Activated B cell treated with CpG ODN at 0.5 μM for 24 hours (primary cell): Measurements from ENCODE around the gene CAPN9. TPM values are rescaled to one million over a fixed set of nuclear protein-coding genes. Genes with fewer than 3 reads are reported as not detected.

ENCODE experiments used
- ATAC-seq: fragments of 200-7000 bp; cut with Tn5 transposase; one replicate; pipeline ENCODE4 v1.10.0; 2021; ENCODE audit warnings: low read depth, mild to moderate bottlenecking, moderate library complexity
- CTCF ChIA-PET: fragments of 350-600 bp; sonication (Branson Sonifier 250); formaldehyde crosslinking; loops from one replicate; lab custom pipeline; 2021; ENCODE audit warnings: antibody characterized with exemption; lab: Charles Lee
- POLR2A ChIA-PET: fragments of 350-600 bp; sonication (Branson Sonifier 250); formaldehyde crosslinking; loops from one replicate; lab custom pipeline; 2021; ENCODE audit warnings: antibody characterized with exemption; lab: Charles Lee
- DNase-seq: peaks from one replicate; pipeline ENCODE4 v3.0.0; 2022
- H3K27ac Mint-ChIP-seq: one replicate; pipeline ENCODE4 v1.8.0; 2020; ENCODE audit warnings: mixed read lengths
- H3K27me3 Mint-ChIP-seq: one replicate; pipeline ENCODE4 v1.8.0; 2021; ENCODE audit warnings: mixed read lengths
- H3K36me3 Mint-ChIP-seq: one replicate; pipeline ENCODE4 v1.8.0; 2021; ENCODE audit warnings: low read depth, mixed read lengths
- H3K4me1 Mint-ChIP-seq: one replicate; pipeline ENCODE4 v1.8.0; 2021; ENCODE audit warnings: mixed read lengths
- H3K4me3 Mint-ChIP-seq: one replicate; pipeline ENCODE4 v1.8.0; 2020; ENCODE audit warnings: mild to moderate bottlenecking, mixed read lengths
- H3K9me3 Mint-ChIP-seq: one replicate; pipeline ENCODE4 v1.8.0; 2020; ENCODE audit warnings: mixed read lengths
- intact Hi-C: fragments of 100-400 bp; cut with micrococcal nuclease; formaldehyde crosslinking; loops from one replicate; pipeline ENCODE4 v1.15.1; 2024
- total RNA-seq: library from RNA; stranded (reverse); gene quantifications from 2 replicates; pipeline ENCODE4 v1.2.3, GENCODE V29; 2022
- TF ChIP-seq, protein P1 (sequence below): fragments of 200-600 bp; IDR thresholded peaks from one replicate; pipeline ENCODE4 v1.8.0; 2022; ENCODE audit warnings: antibody characterized with exemption, mild to moderate bottlenecking

The CAPN9 gene
- total RNA-seq, 1 donor from 2014 or later, result not detected

DNA sequence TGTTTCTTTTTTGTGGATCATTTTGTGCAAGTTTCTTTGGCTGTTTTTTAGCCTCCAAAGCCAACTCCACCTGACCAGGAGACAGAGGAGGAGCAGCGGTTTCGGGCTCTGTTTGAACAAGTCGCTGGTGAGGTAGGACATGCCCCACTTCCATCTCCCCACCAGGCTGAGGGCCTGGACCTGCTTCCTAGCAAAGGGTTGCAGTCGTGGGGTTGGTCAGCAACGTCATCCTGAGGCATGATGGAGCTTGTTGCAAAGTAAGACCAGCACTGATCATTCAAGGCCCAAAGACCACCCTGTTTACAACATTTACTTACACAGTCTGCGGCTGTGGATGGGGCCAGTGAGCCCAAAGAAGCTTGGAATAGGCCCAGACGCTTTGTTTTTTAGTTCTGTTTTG, 40.3 kb downstream of the CAPN9 start:
- ATAC-seq, result no peak
- no peaks in the 10 kb centered on the region for H3K9me3 Mint-ChIP-seq
- TF ChIP-seq, protein P1, sequence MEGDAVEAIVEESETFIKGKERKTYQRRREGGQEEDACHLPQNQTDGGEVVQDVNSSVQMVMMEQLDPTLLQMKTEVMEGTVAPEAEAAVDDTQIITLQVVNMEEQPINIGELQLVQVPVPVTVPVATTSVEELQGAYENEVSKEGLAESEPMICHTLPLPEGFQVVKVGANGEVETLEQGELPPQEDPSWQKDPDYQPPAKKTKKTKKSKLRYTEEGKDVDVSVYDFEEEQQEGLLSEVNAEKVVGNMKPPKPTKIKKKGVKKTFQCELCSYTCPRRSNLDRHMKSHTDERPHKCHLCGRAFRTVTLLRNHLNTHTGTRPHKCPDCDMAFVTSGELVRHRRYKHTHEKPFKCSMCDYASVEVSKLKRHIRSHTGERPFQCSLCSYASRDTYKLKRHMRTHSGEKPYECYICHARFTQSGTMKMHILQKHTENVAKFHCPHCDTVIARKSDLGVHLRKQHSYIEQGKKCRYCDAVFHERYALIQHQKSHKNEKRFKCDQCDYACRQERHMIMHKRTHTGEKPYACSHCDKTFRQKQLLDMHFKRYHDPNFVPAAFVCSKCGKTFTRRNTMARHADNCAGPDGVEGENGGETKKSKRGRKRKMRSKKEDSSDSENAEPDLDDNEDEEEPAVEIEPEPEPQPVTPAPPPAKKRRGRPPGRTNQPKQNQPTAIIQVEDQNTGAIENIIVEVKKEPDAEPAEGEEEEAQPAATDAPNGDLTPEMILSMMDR, result no peak
- H3K4me1 Mint-ChIP-seq, result no peaks in the 10 kb centered on the region
- DNase-seq, result no peak
- H3K36me3 Mint-ChIP-seq, result no peaks in the 10 kb centered on the region
- H3K4me3 Mint-ChIP-seq, result no peak overlapping the region
- H3K27ac Mint-ChIP-seq, result no peak overlapping the region
- intact Hi-C loops, result no loop called here
- peaks cover 17% of the 10 kb centered on the region for H3K27me3 Mint-ChIP-seq
- ChIA-PET CTCF (no interaction called here), POLR2A (no interaction called here)

DNA sequence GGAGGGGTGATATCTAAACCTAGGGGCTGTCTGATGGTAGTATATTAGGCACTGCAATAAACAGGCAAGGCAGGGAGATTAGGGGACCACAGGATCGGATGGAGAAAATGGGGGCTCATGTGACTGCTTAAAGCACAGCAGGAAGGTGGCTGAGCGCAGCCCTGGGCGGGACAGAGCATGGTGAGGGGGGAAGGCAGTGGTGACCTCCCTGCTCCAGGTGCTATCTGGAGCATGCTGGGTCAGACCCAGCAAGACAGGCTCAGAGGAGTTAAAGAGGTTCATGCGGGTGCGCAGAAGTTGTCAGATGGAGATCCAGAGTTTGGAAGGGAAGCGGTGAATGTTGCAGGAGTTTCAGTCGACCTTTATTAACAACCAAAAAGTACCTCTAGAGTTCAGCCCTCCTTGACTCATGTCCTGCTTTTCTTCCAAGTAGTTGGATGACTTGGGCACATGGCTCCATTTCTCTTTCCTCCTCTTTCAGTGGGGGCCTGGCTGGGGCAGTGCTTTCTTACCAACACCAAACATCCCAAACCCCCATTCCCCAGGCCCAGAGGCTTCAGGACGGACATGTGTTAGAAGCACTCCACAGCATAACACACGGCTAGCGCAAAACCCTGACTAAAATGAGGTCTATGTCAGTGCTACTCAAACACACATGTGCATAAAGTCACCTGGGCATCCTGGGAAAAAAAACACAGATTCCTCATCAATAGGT, 41.5 kb downstream of the CAPN9 start:
- Mint-ChIP-seq H3K27ac (no peak overlapping the region), H3K9me3 (no peaks in the 10 kb centered on the region), H3K27me3 (peaks cover 17% of the 10 kb centered on the region), H3K36me3 (no peaks in the 10 kb centered on the region), H3K4me1 (no peaks in the 10 kb centered on the region), H3K4me3 (no peak overlapping the region)
- TF ChIP-seq, protein P1, result no peak
- intact Hi-C loops, result no loop called here
- ATAC-seq (no peak), DNase-seq (no peak)
- CTCF ChIA-PET, result no interaction called here
- POLR2A ChIA-PET, result interaction anchor here (0.6 kb wide), 1 partner anchor 143 kb away, joined by 4 read pairs; no protein-coding TSS in a partner anchor

DNA sequence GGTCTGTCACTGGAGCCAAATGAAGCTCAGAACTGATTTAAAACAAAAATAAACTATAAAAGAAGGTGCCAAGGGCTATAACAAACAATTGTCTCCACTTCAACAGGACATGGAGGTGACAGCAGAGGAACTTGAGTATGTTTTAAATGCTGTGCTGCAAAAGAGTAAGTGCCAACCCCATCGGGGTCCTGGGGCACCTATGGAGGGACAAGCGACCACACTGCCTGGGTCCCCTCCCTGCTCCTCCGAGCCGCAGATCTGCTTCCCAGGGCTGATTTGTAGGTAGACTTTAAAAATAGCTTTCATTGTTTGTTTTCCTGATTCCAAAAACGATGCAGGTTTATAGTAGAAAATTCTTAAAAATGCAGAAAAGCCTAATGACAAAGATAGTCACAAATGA, 42.8 kb downstream of the CAPN9 start:
- Mint-ChIP-seq H3K4me3 (no peak overlapping the region), H3K4me1 (no peaks in the 10 kb centered on the region), H3K27ac (no peak overlapping the region), H3K9me3 (no peaks in the 10 kb centered on the region), H3K36me3 (no peaks in the 10 kb centered on the region), H3K27me3 (peaks cover 17% of the 10 kb centered on the region)
- intact Hi-C loops, result no loop called here
- CTCF ChIA-PET, result no interaction called here
- ATAC-seq (no peak), DNase-seq (no peak)
- POLR2A ChIA-PET, result no interaction called here
- TF ChIP-seq, protein P1, result no peak

DNA sequence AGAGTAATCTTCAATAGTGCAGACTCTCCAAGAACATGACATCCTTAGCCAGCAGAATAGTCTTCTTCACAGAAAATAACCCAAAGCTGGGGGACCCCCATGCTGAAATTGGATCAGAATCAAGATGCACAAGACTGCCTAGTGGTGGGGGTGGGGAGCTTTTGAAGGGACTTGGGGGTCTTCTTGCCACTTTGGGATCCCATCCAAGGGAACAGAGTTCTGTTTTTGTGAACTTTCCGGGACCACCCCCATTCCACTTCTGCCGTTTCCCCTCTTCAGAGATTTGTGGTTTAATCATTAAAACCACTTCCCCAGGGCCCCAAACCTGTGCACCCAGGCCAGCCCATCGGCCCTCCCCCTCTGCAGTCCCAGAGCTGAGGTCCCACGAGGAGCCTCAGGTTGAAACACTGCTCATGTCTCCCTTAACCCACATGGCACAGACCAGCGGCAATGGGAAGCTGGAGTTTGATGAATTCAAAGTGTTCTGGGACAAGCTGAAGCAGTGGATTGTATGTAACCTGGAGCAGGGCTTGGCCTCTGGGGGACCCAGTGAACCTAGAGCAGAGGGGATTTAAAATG, 44.9 kb downstream of the CAPN9 start:
- Mint-ChIP-seq H3K4me1 (no peaks in the 10 kb centered on the region), H3K9me3 (no peaks in the 10 kb centered on the region), H3K27ac (no peak overlapping the region), H3K27me3 (peaks cover 16% of the 10 kb centered on the region), H3K36me3 (no peaks in the 10 kb centered on the region), H3K4me3 (no peak overlapping the region)
- intact Hi-C loops, result no loop called here
- CTCF ChIA-PET, result no interaction called here
- DNase-seq (no peak), ATAC-seq (no peak)
- TF ChIP-seq, protein P1, result no peak
- POLR2A ChIA-PET, result no interaction called here

DNA sequence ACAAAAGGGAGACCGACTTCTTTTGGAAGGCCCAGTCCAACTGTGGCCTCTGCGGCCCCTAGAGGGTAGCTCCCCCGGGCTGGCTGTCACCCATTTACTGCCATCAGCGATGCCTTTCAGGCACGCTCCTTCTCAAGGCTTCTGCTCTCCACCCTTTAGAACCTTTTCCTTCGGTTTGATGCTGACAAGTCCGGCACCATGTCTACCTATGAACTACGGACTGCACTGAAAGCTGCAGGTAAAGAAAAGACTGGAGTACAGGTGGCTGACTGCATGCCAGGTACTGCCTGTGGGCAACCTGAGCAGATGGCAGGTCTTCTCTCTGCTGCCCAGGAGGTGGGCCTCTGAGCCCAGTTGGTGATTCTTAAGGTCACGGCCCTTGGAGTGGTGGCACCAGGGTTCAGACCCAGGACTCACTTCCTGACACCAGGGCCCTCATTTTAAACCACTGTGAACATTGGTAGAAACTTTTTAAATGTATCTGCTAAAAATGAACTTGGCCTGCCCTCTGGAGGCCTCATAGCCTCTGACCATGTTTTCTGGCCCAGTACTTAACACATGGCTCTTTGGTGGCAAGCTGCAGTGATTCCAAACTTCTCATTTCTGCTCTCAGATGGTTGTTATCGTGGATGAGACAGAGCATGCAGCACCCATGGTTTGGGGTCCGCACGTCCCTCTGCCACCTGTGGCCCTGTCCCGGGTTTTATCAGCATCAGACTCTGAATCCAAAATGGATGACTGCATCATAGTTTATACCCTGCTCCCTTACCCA, 45.7 kb downstream of the CAPN9 start:
- DNase-seq (no peak), ATAC-seq (no peak)
- Mint-ChIP-seq H3K36me3 (no peaks in the 10 kb centered on the region), H3K9me3 (no peaks in the 10 kb centered on the region), H3K27ac (no peak overlapping the region), H3K4me3 (no peak overlapping the region), H3K27me3 (peaks cover 16% of the 10 kb centered on the region), H3K4me1 (no peaks in the 10 kb centered on the region)
- TF ChIP-seq, protein P1, result no peak
- POLR2A ChIA-PET, result no interaction called here
- intact Hi-C loops, result no loop called here
- CTCF ChIA-PET, result no interaction called here
